GM19023 (cell line): Measurements from ENCODE around the gene CLIC6.

ENCODE experiments used
- ATAC-seq: cut with Tn5 transposase; IDR thresholded peaks from one replicate; pipeline ENCODE4 v1.9.1; 2021; ENCODE audit warnings: mild to moderate bottlenecking, moderate library complexity; ENCODE audit not compliant: unreplicated experiment

The CLIC6 gene

DNA sequence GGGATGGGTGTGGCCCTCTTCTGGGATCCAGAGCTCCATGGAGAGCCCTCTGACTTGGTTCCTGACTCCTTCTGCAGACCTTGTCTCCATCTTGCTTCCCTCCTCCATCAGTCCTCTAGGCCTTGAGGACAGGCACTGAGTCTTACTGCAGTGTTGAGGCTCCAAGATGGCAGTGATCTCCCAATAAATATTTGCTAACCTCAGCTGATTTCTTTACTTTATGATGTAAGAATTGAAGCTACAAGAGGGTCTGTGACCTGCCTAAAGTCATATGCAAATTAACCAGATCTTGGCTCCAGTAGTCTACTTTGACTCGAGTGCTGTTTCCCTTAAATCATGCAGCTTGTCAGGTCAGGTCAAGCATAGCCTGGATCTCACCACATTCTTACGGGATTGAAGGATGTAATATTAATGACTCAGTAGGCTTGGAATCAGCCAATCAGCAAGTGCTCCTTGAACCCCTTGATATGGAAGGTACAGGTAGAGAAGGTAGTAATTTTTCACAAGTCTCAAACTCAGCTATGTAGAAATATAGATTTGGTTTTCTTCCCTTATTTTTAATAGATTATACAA is 93.0 kb downstream of the CLIC6 start:
- ATAC-seq, result no peak

DNA sequence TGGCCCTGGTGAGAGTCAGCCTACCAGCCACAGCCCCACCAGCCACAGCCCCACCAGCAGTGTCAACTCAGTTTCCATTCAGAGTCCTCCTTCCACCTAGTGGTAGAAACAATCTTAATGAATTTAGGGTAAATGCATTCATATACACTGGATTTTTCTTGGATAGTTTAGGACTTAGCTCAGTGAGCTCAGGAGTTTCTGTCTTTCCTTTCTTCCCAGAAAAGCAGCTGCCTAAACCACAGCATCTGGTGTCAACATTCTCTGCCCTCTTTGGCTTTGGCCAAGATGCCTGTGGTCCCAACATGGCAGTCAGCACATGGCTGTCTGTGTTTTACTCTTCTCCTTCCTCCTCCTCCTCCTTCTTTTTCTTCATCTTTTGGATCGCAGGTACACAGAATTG is 94.0 kb downstream of the CLIC6 start:
- ATAC-seq, result no peak

DNA sequence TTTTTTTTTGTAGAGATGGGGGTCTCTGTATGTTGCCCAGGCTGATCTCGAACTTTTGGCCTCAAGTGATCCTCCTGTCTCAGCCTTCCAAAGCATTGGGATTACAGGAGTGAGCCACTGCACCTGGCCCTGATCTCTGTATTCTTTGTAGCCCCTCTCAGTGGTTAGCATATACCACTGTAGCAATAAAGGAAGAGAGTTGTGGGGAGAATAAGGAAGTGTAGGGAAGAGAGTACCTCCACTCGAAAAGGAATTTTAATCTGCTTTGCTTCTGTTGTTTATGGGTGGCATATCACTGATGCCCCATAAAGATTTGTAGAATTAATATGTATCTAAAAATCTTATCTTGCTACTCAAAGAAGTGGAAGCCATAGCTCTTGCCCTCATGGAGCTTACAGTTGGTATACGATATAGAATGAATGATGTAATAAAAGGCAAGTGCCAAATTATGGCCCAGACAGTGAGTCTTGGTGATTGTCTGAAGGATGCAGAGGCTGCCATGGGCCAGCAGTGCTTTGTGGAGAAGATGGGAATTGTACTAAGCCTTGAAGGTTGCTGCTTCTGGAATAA is 96.0 kb downstream of the CLIC6 start:
- ATAC-seq, result no peak

DNA sequence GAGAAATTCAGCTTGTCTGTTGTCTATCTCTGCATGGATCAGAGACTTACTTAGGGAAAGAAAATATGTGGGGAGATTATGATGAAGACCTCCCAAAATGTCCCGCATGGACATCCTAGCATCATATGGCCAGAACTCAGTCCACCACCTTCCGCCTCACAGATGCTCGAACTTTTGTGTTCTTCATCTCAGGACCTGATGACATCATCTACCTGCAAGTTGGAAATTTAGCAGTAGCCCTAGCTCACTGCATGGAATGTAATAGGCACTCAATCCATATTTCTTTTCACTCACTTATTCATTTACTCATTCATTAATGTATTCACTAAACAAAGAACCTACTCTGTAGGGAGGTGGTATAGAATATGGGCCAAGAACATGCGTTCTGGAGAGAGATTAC is 96.8 kb downstream of the CLIC6 start:
- no peak for ATAC-seq

DNA sequence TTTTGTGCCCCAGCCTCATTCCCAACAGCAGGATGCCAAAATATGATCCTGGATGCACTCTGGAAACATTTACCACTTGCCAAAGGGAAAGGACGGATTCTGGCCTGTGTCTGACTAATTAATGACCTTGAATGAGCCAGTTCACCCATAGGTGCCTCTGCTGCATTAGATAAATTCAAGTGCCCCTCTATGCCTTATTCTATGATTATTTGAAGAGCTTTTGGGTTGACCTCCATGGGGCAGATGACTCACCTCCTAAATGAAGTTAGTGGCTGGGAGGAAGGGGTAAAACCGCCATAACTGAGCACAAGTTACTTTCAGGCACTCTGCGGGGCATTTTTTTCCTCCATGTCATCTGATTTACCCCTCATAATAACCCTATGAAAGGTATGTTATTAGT is 98.1 kb downstream of the CLIC6 start:
- ATAC-seq, result no peak
